Measurements from ENCODE around the gene LPCAT1.
"Not testable (repeated sequence)": the region's sequence is repeated elsewhere in the genome, so short reads cannot be mapped to it uniquely, and the experiment has no call there.

GRCh38 chr5:1539393-1540161 lies 15.8 kb upstream of the LPCAT1 start:
- TF ChIP-seq CTCF (conservative IDR thresholded peaks at IDR 0.05); ZFX (IDR thresholded peaks at IDR 0.05): not testable (repeated sequence)

Measured in C4-2B (cell line).